ENCODE results near the gene CDH9. TPM values are rescaled to one million over a fixed set of nuclear protein-coding genes. Genes with fewer than 3 reads are reported as not detected.

The CDH9 gene
- total RNA-seq, 4 donors from 2014 or later: 0.33 TPM; not detected in 3

DNA sequence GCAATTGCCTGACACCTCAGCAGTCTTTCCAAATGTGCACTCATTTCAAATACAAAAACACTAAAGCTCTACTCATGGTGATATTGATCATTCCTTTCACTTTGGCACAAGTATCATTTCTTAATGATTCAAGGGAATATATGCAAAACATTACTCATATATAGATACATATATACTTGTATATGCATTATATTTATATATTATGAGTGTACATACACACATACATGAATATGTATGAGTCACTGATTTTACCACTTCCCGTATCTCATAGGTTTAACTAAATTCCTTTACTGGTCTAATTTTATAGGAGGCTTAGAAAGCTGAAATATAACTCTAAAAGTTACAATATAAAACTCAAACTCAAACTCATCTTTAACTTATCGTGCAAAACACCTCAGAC lies 156.5 kb downstream of the CDH9 start:
- H3K36me3 ChIP-seq: no peaks in the 10 kb centered on the region
- no peak for DNase-seq (ENCODE audit: extremely low spot score)
- no peaks in the 10 kb centered on the region for H3K9me3 ChIP-seq
- H3K4me3 ChIP-seq: no peak overlapping the region
- H3K27ac ChIP-seq (replicated peaks in 1 of 4): no peak overlapping the region
- whole genome bisulfite sequencing: 40% methylated on average over 2 of the region's 2 CpGs
- TF ChIP-seq POLR2AphosphoS5 (IDR thresholded peaks at IDR 0.05) (no peak), POLR2A (IDR thresholded peaks at IDR 0.05; ENCODE audit: low read depth) (no peak), EP300 (IDR thresholded peaks at IDR 0.05) (no peak)
- TF ChIP-seq, protein P1, sequence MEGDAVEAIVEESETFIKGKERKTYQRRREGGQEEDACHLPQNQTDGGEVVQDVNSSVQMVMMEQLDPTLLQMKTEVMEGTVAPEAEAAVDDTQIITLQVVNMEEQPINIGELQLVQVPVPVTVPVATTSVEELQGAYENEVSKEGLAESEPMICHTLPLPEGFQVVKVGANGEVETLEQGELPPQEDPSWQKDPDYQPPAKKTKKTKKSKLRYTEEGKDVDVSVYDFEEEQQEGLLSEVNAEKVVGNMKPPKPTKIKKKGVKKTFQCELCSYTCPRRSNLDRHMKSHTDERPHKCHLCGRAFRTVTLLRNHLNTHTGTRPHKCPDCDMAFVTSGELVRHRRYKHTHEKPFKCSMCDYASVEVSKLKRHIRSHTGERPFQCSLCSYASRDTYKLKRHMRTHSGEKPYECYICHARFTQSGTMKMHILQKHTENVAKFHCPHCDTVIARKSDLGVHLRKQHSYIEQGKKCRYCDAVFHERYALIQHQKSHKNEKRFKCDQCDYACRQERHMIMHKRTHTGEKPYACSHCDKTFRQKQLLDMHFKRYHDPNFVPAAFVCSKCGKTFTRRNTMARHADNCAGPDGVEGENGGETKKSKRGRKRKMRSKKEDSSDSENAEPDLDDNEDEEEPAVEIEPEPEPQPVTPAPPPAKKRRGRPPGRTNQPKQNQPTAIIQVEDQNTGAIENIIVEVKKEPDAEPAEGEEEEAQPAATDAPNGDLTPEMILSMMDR (IDR thresholded peaks at IDR 0.05): no peak
- H3K27me3 ChIP-seq: no peaks in the 10 kb centered on the region
- intact Hi-C loops (cut with DNase I): no loop called here
- no peaks in the 10 kb centered on the region for H3K4me1 ChIP-seq

DNA sequence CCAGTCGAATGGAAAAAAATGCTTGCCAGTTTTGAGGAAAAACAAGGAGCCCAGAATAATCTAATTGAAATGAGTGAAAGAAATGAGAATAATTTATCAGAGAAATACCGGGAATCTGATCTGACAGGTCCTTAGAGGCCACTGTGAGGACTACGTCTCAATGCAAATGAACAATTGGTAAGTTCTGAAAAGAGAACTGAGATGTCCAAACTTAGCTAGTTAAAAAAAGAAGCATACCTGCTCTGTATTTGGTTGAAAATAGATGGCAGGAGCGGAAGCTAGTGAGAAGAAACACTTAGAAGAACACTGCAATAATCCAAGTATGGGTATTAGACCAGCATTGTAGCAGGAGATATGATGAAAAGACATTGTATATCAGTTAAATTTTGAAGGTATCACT lies 161.2 kb downstream of the CDH9 start:
- WGBS: 79% methylated on average over 4 of the region's 4 CpGs
- no peaks in the 10 kb centered on the region for H3K9me3 ChIP-seq

DNA sequence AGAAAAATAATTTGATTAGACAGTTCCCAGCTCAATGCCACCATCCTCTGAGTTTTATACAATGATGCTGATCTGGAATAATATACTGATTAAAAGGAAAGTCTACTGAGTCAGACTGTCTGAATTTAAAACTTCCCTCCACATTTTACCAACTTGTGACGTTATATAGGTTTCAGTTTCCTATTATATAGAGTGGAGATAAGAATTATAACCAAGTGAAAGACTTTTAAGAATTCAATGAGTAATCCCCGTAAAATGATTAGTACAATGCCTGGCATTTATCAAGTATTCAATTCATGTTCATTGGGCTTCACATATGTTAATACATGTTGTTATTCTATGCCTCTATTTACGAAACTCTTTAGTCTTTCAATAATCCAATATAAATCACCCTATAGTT lies 166.0 kb downstream of the CDH9 start:
- no peak for TF ChIP-seq POLR2AphosphoS5 (IDR thresholded peaks at IDR 0.05)
- TF ChIP-seq POLR2A (IDR thresholded peaks at IDR 0.05; ENCODE audit: low read depth): no peak
- TF ChIP-seq, protein P1 (IDR thresholded peaks at IDR 0.05): no peak
- TF ChIP-seq EP300 (IDR thresholded peaks at IDR 0.05): no peak
- Histone ChIP-seq H3K27me3 (no peaks in the 10 kb centered on the region), H3K9me3 (no peaks in the 10 kb centered on the region), H3K4me3 (no peak overlapping the region), H3K4me1 (no peaks in the 10 kb centered on the region), H3K36me3 (no peaks in the 10 kb centered on the region), H3K27ac (replicated peaks in 1 of 4) (no peak overlapping the region)
- intact Hi-C loops (cut with DNase I): no loop called here
- no peak for DNase-seq (ENCODE audit: extremely low spot score)
- WGBS: 70% methylated on average over 3 of the region's 3 CpGs

More for the DNA sequence above, 161.2 kb downstream of the CDH9 start:
- no peak for DNase-seq (ENCODE audit: extremely low spot score)
- H3K36me3 ChIP-seq: no peaks in the 10 kb centered on the region
- H3K4me3 ChIP-seq: no peak overlapping the region
- H3K27ac ChIP-seq (replicated peaks in 1 of 4): no peak overlapping the region
- H3K27me3 ChIP-seq: no peaks in the 10 kb centered on the region
- intact Hi-C loops (cut with DNase I): no loop called here
- TF ChIP-seq EP300 (IDR thresholded peaks at IDR 0.05) (no peak), POLR2AphosphoS5 (IDR thresholded peaks at IDR 0.05) (no peak), POLR2A (IDR thresholded peaks at IDR 0.05; ENCODE audit: low read depth) (no peak)
- TF ChIP-seq, protein P1 (IDR thresholded peaks at IDR 0.05): no peak
- H3K4me1 ChIP-seq: no peaks in the 10 kb centered on the region

DNA sequence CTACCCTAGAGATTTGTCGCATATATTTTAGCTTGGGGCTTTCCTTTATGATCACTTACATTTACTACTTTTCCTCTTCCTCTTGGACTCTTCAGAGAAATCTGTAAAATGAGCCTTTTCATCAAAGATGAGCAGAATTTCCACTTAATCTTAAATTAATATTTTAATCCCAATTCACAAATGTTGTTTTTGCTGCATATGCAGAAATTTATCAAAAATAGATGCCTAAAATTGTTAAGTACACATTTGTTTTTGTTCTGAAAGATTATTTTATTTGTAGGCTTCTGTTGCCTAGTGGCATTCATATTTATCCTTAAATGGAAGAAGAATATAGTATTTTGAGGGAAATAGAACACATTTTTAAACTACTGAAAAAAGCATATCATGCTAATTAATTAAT lies 168.6 kb downstream of the CDH9 start:
- H3K27ac ChIP-seq (replicated peaks in 1 of 4): no peak overlapping the region
- H3K4me3 ChIP-seq: no peak overlapping the region
- DNase-seq (ENCODE audit: extremely low spot score): no peak
- no peaks in the 10 kb centered on the region for H3K9me3 ChIP-seq
- 96% methylated on average over 1 of the region's 1 CpG for WGBS
- intact Hi-C loops (cut with DNase I): no loop called here
- TF ChIP-seq POLR2A (IDR thresholded peaks at IDR 0.05; ENCODE audit: low read depth) (no peak), EP300 (IDR thresholded peaks at IDR 0.05) (no peak)
- no peaks in the 10 kb centered on the region for H3K36me3 ChIP-seq
- H3K27me3 ChIP-seq: no peaks in the 10 kb centered on the region
- no peaks in the 10 kb centered on the region for H3K4me1 ChIP-seq

DNA sequence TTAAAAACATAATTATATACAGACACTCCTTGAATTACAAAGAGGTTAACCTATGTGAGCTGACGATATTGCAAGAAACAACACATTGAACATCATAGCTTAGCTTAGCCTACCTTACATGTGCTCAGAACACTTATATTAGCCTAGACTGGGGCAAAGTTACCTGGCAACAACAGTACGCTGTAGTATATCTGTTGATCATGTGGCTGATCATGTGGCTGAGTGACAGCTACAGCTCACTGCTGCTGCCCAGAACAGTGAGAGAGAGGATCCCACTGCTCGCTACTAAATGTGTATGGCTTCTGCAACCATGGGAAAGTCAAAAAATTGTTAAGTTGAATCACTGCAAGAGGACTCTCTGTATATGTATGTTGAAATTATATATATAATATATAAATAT lies 169.9 kb downstream of the CDH9 start:
- intact Hi-C loops (cut with DNase I): no loop called here
- H3K4me3 ChIP-seq: no peak overlapping the region
- DNase-seq (ENCODE audit: extremely low spot score): no peak
- 88% methylated on average over 3 of the region's 3 CpGs for WGBS
- H3K27me3 ChIP-seq: no peaks in the 10 kb centered on the region
- TF ChIP-seq EP300 (IDR thresholded peaks at IDR 0.05) (no peak), POLR2AphosphoS5 (IDR thresholded peaks at IDR 0.05) (no peak), POLR2A (IDR thresholded peaks at IDR 0.05; ENCODE audit: low read depth) (no peak)
- TF ChIP-seq, protein P1 (IDR thresholded peaks at IDR 0.05): no peak
- no peaks in the 10 kb centered on the region for H3K4me1 ChIP-seq
- H3K9me3 ChIP-seq: no peaks in the 10 kb centered on the region
- H3K27ac ChIP-seq (replicated peaks in 1 of 4): no peak overlapping the region
- H3K36me3 ChIP-seq: no peaks in the 10 kb centered on the region
